22Rv1 (cell line): ENCODE measurements around the gene IQGAP2.

ENCODE experiments used
- CTCF ChIP-seq: fragments of 450-650 bp; IDR thresholded peaks from 2 replicates; pipeline ENCODE4 v1.5.1; 2017; ENCODE audit warnings: mild to moderate bottlenecking
- ZFX ChIP-seq: fragments of 450-650 bp; IDR thresholded peaks from 2 replicates; pipeline ENCODE4 v1.6.1; 2017; ENCODE audit warnings: antibody characterized with exemption, borderline replicate concordance

- TF ChIP-seq CTCF (no peak), ZFX (no peak)
These were observed 69.4 kb downstream of the IQGAP2 start for GRCh38 chr5:76472335-76473008.
